ENCODE measurements around the gene PAIP1. TPM values are rescaled to one million over a fixed set of nuclear protein-coding genes. Genes with fewer than 3 reads are reported as not detected.
"Not testable (repeated sequence)": the region's sequence is repeated elsewhere in the genome, so short reads cannot be mapped to it uniquely, and the experiment has no call there.

PAIP1 gene, protein sequence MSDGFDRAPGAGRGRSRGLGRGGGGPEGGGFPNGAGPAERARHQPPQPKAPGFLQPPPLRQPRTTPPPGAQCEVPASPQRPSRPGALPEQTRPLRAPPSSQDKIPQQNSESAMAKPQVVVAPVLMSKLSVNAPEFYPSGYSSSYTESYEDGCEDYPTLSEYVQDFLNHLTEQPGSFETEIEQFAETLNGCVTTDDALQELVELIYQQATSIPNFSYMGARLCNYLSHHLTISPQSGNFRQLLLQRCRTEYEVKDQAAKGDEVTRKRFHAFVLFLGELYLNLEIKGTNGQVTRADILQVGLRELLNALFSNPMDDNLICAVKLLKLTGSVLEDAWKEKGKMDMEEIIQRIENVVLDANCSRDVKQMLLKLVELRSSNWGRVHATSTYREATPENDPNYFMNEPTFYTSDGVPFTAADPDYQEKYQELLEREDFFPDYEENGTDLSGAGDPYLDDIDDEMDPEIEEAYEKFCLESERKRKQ
- 100 to 1,000 TPM in 1 of 3 donors, 10 to 100 TPM in 2; 29.5 to 115 (median 70.7) TPM for polyA plus RNA-seq

DNA sequence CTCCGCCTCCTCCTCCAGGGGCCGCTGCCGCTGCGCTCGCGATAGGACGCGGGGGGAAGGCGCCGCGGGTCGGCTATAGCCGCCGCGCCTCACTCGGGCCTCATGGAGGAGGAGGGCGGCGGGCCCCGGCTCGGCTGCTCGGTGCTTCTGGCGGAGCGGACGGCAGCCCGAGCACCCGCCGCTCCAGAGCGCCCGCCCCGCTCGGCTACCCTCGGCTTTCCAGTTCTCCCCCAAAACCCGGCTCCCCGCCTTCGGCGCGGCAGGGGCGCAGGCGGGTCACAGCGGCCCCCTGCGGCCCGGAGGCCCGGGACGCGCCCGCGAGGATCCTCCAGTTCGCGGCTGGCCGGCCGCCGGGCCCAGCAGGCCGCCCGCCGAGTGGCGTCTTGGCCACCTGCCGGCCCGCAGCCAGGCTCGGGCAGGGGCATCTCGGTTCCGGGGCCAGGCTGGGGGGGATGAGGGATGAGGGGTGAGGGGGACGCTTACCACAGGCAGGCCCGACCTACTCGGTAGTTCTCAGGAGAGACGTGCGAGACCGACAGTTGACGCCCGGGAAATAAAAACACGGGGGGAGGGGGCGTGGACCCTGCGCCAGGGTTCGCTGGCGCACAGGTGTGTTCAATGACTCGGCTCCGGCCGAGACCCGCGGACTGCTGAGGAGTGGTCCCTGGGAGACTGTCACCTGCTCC is at the start of gene PAIP1:
Gene PAIP1, minus strand, starts transcription at position 221 of the 686 bp plus-strand sequence. CDS start 231 bp downstream, outside the sequence.
- peak within 1 kb of the TSS; percentile 92 for H3K27ac ChIP-seq (ENCODE audit: low read depth, low read length)
- WGBS, 3 donors = 0 to 1% (median 1%) methylated on average over 58 to 79 of the region's 79 CpGs

DNA sequence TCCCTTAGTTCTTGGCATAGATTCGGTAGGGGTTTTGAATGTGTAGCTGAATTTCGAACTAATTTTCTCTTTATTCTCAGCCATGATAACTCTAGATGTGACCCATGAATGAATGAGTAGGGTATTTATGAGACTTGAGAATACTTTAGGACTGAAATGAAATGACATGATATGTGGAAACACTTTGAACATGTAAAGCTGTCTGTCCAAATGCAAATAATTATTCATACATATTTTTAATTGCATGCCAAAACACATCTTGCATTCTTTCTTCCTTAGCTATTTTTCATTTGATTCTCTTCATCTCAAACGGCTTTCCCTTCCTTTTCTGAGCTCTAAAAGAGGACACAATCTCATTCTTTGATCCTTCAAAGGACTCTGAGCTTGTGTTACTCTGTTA is 49.5 kb upstream of the PAIP1 start:
- no peak overlapping the region for H3K27ac ChIP-seq (ENCODE audit: low read depth, low read length)

DNA sequence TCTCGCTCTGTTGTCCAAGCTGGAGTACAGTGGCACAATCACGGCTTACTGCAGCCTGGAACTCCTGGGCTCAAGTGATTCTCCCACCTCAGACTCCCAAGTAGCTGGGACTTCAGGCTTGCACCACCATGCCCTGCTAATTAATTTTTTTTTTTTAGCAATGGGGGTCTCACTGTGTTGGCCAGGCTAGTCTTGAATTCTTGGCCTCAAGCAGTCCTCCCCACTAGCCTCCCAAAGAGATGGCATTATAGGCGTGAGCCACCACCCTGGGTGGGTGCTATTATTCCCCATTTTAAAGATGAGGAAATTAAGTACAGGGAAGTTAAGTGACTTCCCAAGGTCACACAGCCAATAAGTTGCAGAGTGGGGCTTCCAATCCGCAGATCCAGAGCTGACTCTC is 47.8 kb upstream of the PAIP1 start:
- H3K27ac ChIP-seq (ENCODE audit: low read depth, low read length) = no peak overlapping the region
- WGBS, 3 donors = 68 to 97% (median 93%) methylated on average over 4 of the region's 4 CpGs

More for the DNA sequence above, 49.5 kb upstream of the PAIP1 start:
- WGBS, 3 donors = 75 to 83% (median 79%) methylated on average over 3 of the region's 3 CpGs

DNA sequence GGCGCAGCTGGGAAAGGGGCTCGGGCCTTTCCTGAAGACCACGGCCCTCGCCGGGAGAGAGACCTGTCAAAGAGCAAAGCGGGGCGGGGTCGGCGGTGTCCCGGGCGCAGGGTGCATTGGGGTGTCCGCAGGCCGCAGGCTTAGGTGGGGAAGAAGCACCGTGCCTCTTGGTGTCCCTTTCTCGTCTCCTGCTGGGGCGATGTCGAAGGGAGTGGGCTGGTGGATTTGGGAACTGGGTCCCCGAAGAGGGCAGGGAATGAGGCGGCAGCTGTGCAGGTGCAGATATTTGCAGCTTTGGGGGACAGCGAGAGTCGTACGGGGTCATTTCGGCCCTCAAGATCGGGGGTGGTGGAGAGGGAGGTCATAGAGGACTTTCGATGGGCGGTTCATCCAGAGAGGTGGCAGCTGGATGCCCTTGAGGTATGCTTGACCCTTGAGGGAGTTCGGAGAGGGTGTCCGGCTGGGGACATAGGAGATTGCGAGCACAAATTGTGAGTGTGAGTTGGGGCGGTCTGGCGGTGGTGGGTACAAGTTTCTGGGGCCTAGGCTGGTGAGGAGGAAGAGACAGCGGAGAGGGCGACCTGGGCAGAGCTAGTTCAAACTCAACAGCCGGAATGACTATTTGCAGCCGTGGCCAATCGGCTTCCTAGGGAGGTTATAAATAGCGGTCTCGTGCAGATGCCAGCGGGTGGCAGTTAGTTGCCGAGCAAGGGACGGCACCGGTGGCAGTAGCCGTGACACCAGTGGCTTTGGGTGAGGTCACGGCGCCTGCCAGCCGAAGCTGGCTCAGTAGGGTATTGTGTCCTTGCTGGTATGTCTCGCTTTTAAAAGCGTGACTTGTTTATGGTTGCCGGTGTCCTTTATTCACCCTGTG is 46.7 kb upstream of the PAIP1 start:
- 1 to 2% (median 1%) methylated on average over 49 of the region's 49 CpGs for WGBS, 3 donors
- H3K27ac ChIP-seq (ENCODE audit: low read depth, low read length) = peak overlapping the region; percentile 6

DNA sequence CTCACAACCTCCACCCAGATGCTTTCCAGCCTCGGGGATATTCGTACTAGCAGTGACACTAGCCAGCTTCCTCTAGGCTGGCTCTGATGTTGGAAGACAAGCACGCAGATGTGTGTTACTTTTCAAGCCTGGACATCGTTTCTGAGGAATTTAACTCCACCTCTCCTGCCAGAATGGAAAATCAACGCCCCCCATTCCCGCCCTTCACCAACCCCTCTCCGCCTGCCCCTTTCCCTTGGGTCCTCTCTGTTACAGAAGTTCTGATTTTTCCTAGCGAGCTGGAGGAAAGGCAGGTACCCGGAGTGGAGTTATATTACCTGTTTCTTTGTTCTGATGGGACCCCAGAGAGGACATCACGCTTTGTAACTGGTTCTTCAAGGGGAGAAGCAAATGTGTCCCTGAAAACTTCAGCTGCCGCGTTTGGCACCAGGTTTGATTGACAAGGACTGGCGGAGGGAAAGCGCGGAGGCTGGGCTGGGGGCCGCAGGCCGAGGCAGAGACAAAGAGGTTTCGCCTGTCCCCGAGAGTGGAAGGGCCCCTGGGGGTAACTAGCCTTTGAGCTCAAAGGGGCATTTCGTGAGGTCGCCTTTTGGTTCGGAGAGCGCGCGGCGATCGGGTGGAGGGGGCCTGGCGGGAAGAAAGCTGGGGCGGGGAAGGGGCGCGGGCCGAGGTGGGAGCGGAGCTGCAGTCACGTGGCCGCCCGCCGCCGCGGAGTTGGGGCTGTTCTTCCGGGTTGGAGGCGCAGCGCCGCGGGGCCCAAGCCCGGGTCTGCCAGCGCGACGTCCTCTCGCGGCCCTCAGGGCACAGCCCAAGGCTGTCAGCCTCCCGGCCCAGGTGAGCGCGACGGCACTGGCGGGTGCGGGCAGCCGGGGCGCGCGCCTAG is 45.8 kb upstream of the PAIP1 start, which contains the start of gene NNT:
Gene NNT, plus strand, starts transcription at position 720 of the 883 bp plus-strand sequence. CDS start 6,016 bp downstream, outside the sequence.
- 0 to 1% (median 0%) methylated on average over 60 of the region's 60 CpGs for WGBS, 3 donors
- H3K27ac ChIP-seq (ENCODE audit: low read depth, low read length) = peak within 1 kb of the TSS; percentile 6

DNA sequence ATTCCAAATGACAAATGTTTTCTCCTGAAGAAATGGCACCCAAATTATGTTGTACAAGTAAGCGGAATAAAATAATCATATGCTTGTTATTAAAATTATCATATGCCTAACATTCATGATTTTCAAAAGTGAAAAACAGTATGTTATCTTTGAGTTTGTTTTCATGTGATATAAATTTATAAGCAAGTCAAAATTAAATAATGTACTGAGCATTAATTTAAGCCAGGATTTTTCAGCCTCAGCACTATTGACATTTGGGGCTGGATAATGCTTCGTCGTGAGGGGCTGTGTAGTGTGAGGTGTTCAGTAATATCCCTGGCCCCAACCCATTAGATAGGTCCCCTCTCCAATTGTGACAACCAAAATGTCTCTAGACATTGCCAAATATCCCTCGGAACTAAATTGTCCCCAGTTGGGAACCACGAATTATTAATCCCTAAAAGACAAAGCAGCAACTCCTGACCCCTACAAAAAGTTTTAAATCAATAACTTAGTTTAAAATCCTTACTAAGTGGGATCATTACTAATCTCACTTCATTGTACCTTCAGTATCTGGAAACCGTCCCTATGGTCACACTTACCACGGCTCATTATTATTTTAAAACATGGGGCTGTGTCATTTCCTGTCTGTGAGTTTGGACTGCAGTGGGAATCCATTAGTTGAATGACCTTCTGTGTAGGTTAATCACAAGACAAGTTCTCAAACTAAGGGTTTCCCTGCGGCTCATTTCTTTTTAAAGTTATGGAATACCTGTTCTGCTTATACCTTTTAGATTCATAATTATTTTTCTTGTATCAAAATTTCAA is 44.8 kb upstream of the PAIP1 start:
- WGBS, 3 donors = 46 to 58% (median 56%) methylated on average over 8 of the region's 8 CpGs
- no peak overlapping the region for H3K27ac ChIP-seq (ENCODE audit: low read depth, low read length)

DNA sequence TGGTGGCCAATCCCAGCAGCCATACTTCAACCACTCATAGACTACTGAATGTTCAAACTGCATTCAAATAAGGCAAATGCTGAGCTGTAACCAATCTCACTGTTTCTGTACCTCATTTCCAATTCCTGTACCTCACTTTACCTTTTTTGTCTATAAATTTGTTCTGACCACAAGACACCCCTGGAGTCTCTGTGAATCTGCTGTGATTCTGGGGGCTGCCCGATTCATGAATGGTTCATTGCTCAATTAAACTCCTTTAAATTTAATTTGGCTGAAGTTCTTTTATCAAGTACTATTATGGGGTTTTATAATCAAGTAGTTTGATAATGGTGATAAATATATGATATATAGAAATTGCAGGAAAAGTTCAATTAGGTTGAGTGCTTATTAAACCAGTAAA is 42.0 kb upstream of the PAIP1 start:
- WGBS, 3 donors = 96 to 100% (median 99%) methylated on average over 1 of the region's 1 CpG
- H3K27ac ChIP-seq (ENCODE audit: low read depth, low read length) = not testable (repeated sequence)

DNA sequence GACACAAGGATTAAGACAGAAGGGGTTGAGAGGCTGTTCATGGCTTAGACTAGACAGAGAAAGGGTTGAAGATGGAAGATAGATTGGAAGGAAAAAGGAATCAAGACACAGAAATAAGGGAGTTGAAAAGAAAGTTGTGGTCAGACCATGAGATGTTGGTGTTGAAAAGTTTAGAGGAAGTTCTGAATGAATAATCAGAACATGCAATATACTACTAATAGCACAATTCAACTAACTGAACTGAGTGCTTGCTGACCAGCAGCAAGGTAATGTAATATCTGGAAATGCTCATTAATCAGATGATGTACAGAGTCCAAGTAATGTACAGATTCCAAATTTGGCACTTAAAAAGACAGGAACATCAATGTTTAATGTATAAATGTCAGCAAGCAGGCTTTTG is 35.5 kb upstream of the PAIP1 start:
- no peak overlapping the region for H3K27ac ChIP-seq (ENCODE audit: low read depth, low read length)

DNA sequence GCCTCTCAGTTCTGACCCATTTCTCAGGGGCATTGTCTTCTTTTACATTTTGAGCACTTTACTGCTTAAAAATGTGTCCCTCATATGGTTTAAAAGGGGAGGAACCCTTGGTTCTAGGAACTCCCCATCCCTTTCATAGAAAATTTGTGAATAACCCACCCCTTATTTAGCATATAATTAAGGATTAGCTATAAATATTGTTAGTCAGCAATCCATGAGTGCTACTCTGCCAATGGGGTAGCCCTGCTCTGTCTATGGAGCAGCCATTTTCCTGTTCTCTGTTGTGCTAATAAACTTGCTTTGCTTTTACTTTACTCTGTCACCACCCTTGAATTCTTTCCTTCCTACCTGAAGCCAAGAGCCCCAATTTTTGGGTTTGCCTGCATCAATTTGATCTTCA is 33.8 kb upstream of the PAIP1 start:
- no peak overlapping the region for H3K27ac ChIP-seq (ENCODE audit: low read depth, low read length)

DNA sequence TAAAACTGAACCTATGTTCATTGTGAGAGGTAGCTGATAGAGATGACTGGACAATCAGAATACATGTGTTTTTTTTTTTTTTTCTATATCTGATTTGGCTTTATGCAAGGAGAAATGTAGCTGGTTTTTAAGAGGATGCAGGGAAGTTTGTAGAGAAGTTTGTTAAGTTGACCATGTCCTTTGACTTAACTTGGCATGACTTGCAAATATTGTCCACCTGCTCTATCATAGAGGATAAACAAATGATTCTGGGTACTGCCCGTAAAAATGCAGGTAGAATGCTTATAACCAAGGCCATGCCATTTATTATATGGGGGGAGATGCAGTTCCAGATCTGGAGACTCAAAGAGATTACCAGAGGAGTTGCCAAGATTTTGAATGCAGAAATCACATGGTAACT is 32.4 kb upstream of the PAIP1 start:
- 47 to 95% (median 92%) methylated on average over 1 of the region's 1 CpG for WGBS, 3 donors
- H3K27ac ChIP-seq (ENCODE audit: low read depth, low read length) = no peak overlapping the region

DNA sequence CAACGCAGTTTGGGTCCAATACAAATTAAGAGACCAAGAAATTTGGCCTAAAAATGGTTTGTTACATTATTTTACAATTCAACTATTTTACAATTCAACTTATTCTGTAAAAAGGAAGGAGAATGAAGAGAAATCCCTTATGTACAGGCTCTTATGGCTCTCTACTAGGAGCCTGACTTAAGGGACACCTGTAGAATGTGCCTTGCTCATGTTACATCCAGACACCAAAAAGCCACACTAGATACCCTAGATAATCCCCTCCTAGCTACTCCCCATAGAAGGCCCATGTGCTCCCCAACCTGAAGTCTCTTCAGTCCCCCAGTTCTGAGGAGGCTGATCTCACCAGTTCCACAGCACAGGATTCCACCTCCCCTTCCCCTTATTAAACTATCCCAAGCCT is 32.0 kb upstream of the PAIP1 start:
- no peak overlapping the region for H3K27ac ChIP-seq (ENCODE audit: low read depth, low read length)
- WGBS, 3 donors = 0 to 51% (median 46%) methylated on average over 1 of the region's 1 CpG

DNA sequence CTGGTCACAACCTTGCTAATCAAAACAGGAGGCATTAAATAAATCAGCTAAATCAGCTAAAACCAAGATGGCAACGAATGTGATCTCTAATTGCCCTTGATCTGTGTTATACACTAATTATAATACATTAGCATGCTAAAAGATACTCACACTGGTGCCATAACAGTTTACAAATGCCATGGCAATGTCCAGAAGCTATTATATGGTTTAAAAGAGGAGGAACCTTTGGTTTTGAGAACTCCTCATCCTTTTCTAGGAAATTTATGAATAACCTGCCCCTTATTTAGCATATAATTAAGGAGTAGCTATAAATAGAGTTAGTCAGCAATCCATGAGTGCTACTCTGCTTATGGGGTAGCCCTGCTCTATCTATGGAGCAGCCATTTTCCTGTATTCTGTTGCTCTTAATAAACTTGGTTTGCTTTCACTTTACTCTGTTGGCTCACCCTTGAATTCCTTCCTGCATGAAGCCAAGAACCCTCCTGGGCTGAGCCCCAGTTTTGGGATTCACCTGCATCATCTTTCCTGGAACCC is 27.4 kb upstream of the PAIP1 start:
- H3K27ac ChIP-seq (ENCODE audit: low read depth, low read length) = no peak overlapping the region
- 83 to 95% (median 83%) methylated on average over 1 of the region's 1 CpG for WGBS, 3 donors

DNA sequence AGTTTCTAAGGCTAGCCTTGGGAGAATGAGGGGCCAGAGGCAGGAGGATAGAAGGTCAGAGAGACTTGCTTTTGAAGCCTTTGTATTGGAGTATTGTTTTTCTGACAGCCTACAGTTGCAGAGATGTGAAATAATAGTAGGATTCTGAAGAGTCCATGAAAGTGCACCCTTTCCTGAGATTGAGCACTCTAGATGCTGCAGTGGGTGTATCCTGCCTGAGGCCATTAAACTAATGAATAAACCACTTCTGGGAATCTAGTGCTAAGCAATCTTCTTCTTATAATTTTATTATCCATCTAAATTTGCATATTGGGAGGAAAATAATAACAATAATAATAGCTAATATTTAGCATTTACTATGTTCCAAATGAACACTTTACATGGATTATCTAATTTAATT is 26.8 kb upstream of the PAIP1 start:
- no peak overlapping the region for H3K27ac ChIP-seq (ENCODE audit: low read depth, low read length)

DNA sequence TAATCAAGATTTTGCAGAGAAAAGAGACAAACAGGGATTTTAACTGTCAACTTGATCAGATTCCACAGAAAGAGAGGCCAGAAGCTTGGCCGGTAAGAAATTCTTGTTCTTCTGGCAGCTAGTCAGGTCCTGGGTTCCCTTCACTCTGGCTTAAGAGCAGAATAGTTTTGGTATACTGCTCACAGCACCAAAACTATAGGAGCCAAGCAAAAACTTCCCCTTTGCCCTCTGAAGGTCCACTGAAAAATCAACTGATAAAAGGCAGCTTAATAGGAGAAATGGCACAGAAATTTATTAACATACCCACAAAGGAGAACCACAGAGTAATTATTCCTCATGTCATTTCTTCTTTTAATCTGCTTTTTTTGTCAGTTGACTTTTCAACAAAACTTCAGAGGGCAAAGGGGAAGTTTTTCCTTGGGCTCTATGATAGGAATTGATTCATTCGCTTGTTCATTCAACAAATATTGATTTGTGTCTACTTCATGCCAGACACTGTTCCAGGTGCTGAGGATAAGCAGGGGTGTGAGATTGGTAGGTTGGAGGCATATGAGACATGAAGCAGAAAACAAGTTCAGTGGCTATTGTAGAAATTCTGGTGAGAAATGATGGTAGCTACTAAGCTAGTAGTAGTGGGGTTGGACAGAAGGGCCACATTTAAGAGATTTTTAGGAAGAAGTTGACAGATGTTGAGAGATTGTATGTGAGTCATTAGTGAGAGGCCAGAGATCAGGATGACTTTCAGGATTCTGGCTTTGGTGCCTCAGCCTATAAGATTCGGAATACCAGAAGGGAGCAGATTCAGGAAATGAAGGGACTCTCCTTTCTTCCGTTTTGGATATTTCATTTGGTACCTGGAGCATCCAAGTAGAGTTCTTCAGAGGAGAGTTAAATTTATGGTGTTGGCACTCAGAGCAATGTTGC is 25.5 kb upstream of the PAIP1 start:
- WGBS, 3 donors = 75 to 85% (median 85%) methylated on average over 4 of the region's 4 CpGs
- H3K27ac ChIP-seq (ENCODE audit: low read depth, low read length) = no peak overlapping the region

DNA sequence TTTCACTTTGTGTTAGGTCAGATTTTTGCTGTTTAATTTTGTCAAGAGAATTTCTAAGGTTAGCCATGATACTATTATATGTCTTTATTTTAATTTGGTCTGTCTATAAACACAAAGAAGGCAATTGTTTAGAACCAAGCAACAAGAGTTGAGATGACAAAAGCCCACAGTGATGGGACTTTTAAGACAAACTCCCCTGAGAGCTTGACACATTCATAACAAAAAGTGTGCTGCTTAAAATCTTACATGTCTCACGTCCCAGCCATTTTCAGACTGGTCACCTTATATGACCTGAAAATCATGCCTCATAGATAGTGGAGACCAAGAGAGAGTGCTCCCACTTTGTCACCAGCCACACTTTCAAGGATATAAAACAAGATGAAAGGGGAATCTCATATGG is 24.5 kb upstream of the PAIP1 start:
- 86 to 92% (median 88%) methylated on average over 1 of the region's 1 CpG for WGBS, 3 donors
- H3K27ac ChIP-seq (ENCODE audit: low read depth, low read length) = no peak overlapping the region
